CD8-positive, alpha-beta memory T cell (primary cell): Measurements from ENCODE around the gene SLCO2A1. TPM values are rescaled to one million over a fixed set of nuclear protein-coding genes. Genes with fewer than 3 reads are reported as not detected.
A peak's percentile ranks its signal among the peaks of the same experiment; 100 is the strongest.

ENCODE experiments used
- CTCF ChIA-PET: fragments of 350-600 bp; sonication (Branson Sonifier 250); formaldehyde crosslinking; loops from one replicate; lab custom pipeline; 2021; ENCODE audit warnings: antibody characterized with exemption; lab: Charles Lee
- POLR2A ChIA-PET: fragments of 350-600 bp; sonication (Branson Sonifier 250); formaldehyde crosslinking; loops from one replicate; lab custom pipeline; 2021; ENCODE audit warnings: antibody characterized with exemption; lab: Charles Lee
- DNase-seq, 5 donors: peaks; one replicate each; pipeline versions ENCODE4 v3.0.0 to v3.0.0-alpha.2; 2020 to 2022; ENCODE audit warnings: mixed read lengths in 1 of 5
- H3K27ac ChIP-seq: one replicate; pipeline ENCODE4 v1.7.0; 2013; ENCODE audit warnings: low read depth, mild to moderate bottlenecking, low read length, moderate library complexity
- H3K27me3 ChIP-seq: 2 replicates; pipeline ENCODE4 v1.7.0; 2013; ENCODE audit warnings: low read length, mild to moderate bottlenecking; ENCODE audit not compliant: insufficient read depth, poor library complexity, severe bottlenecking
- H3K36me3 ChIP-seq: 2 replicates; pipeline ENCODE4 v1.7.0; 2013; ENCODE audit warnings: mild to moderate bottlenecking, low read length, moderate library complexity; ENCODE audit not compliant: insufficient read depth
- H3K4me1 ChIP-seq: 2 replicates; pipeline ENCODE4 v1.7.0; 2013; ENCODE audit warnings: mild to moderate bottlenecking, low read length, moderate library complexity; ENCODE audit not compliant: insufficient read depth
- H3K4me3 ChIP-seq: 2 replicates; pipeline ENCODE4 v1.7.0; 2013; ENCODE audit warnings: mild to moderate bottlenecking, low read length
- H3K9me3 ChIP-seq: 2 replicates; pipeline ENCODE4 v1.7.0; 2013; ENCODE audit warnings: mild to moderate bottlenecking, low read length
- H3K27ac Mint-ChIP-seq, 8 donors: one replicate each; pipeline ENCODE4 v1.8.0; 2020 to 2021; ENCODE audit warnings: mixed read lengths in 8 of 8, mild to moderate bottlenecking in 6 of 8, inconsistent platforms in 3 of 8, moderate library complexity in 3 of 8
- H3K27me3 Mint-ChIP-seq, 2 donors: one replicate each; pipeline ENCODE4 v1.8.0; 2020 to 2021; ENCODE audit warnings: mixed read lengths in 2 of 2, mild to moderate bottlenecking in 1 of 2, moderate library complexity in 1 of 2
- H3K36me3 Mint-ChIP-seq, 3 donors: one replicate each; pipeline ENCODE4 v1.8.0; 2020 to 2021; ENCODE audit warnings: mixed read lengths in 3 of 3, inconsistent platforms in 1 of 3, mild to moderate bottlenecking in 1 of 3
- H3K4me1 Mint-ChIP-seq, 3 donors: one replicate each; pipeline ENCODE4 v1.8.0; 2020 to 2021; ENCODE audit warnings: mixed read lengths in 3 of 3, inconsistent platforms in 1 of 3, mild to moderate bottlenecking in 1 of 3
- H3K4me3 Mint-ChIP-seq, 7 donors: one replicate each; pipeline ENCODE4 v1.8.0; 2020 to 2021; ENCODE audit warnings: mixed read lengths in 7 of 7, mild to moderate bottlenecking in 6 of 7, moderate library complexity in 4 of 7, inconsistent platforms in 2 of 7
- H3K9me3 Mint-ChIP-seq, 5 donors: one replicate each; pipeline ENCODE4 v1.8.0; 2020 to 2022; ENCODE audit warnings: mixed read lengths in 5 of 5, mild to moderate bottlenecking in 3 of 5, moderate library complexity in 2 of 5, inconsistent platforms in 1 of 5
- polyA plus RNA-seq: library from polyadenylated mRNA; unstranded; fragments of 300-500 nt; fragmentation: Illumina TruSeq; gene quantifications from one replicate; pipeline ENCODE4 v1.2.3, GENCODE V29; 2021
- total RNA-seq, 2 experiments: library from RNA; stranded (reverse); gene quantifications; one replicate each; pipeline ENCODE4 v1.2.3, GENCODE V29; 2021

Gene SLCO2A1
- total and polyA plus RNA-seq, 3 experiments from 2014 or later: not detected

- H3K27me3 Mint-ChIP-seq: peaks cover 26 to 44% of the 10 kb centered on the region in 2 donors
- peaks cover 3 to 15% (median 7%) of the 10 kb centered on the region in 3 donors for H3K4me1 Mint-ChIP-seq
- no peak overlapping the region for H3K4me3 Mint-ChIP-seq
- Histone ChIP-seq H3K27me3 (no peaks in the 10 kb centered on the region), H3K9me3 (no peaks in the 10 kb centered on the region), H3K4me1 (no peaks in the 10 kb centered on the region), H3K36me3 (no peaks in the 10 kb centered on the region), H3K4me3 (no peak overlapping the region), H3K27ac (no peak overlapping the region)
- H3K36me3 Mint-ChIP-seq: no peaks in the 10 kb centered on the region
- ChIA-PET POLR2A (no interaction called here), CTCF (interaction anchor here (0.7 kb wide), 1 partner anchor 12 kb away, joined by 3 read pairs; no protein-coding TSS in a partner anchor)
- H3K9me3 Mint-ChIP-seq: peaks cover 0 to 3% (median 1%) of the 10 kb centered on the region in 5 donors
- no peak for DNase-seq
- no peak overlapping the region for H3K27ac Mint-ChIP-seq
Observed at GRCh38 chr3:133897547-133897946, 132.2 kb downstream of the SLCO2A1 start.

- H3K27ac Mint-ChIP-seq: peak overlapping the region in 3 of 8 donors; percentile 64 to 89 (median 70)
- Histone ChIP-seq H3K27ac (no peak overlapping the region), H3K4me1 (no peaks in the 10 kb centered on the region), H3K27me3 (no peaks in the 10 kb centered on the region), H3K9me3 (no peaks in the 10 kb centered on the region), H3K36me3 (no peaks in the 10 kb centered on the region), H3K4me3 (no peak overlapping the region)
- peak overlapping the region in 6 of 7 donors; percentile 47 to 83 (median 65) for H3K4me3 Mint-ChIP-seq
- CTCF ChIA-PET: no interaction called here
- DNase-seq: no peak
- H3K4me1 Mint-ChIP-seq: peaks cover 3 to 15% (median 7%) of the 10 kb centered on the region in 3 donors
- H3K9me3 Mint-ChIP-seq: peaks cover 0 to 2% (median 0%) of the 10 kb centered on the region in 5 donors
- POLR2A ChIA-PET: no interaction called here
- peaks cover 32 to 55% of the 10 kb centered on the region in 2 donors for H3K27me3 Mint-ChIP-seq
- H3K36me3 Mint-ChIP-seq: no peaks in the 10 kb centered on the region
Observed at GRCh38 chr3:133896002-133896761, 133.5 kb downstream of the SLCO2A1 start.

GRCh38 chr3:133895208-133896001 lies 134.3 kb downstream of the SLCO2A1 start, which contains the start of gene RAB6B:
Gene RAB6B (minus strand): TSS chr3:133895882. CDS start chr3:133895466, 416 bp downstream.
- Mint-ChIP-seq H3K4me1 (peaks cover 3 to 15% (median 7%) of the 10 kb centered on the region in 3 donors), H3K36me3 (no peaks in the 10 kb centered on the region), H3K4me3 (peak within 1 kb of the TSS in 6 of 7 donors; percentile 47 to 83 (median 65)), H3K27me3 (peaks cover 27 to 60% of the 10 kb centered on the region in 2 donors), H3K9me3 (peaks cover 0 to 2% (median 0%) of the 10 kb centered on the region in 5 donors), H3K27ac (peak within 1 kb of the TSS in 3 of 8 donors; percentile 64 to 89 (median 70))
- Histone ChIP-seq H3K27ac (no peak within 1 kb of the TSS), H3K36me3 (no peaks in the 10 kb centered on the region), H3K4me3 (no peak within 1 kb of the TSS), H3K27me3 (no peaks in the 10 kb centered on the region), H3K9me3 (no peaks in the 10 kb centered on the region), H3K4me1 (no peaks in the 10 kb centered on the region)
- CTCF ChIA-PET: no interaction called here
- POLR2A ChIA-PET: no interaction called here
- DNase-seq: no peak

GRCh38 chr3:133894353-133895207 lies 135.1 kb downstream of the SLCO2A1 start:
- H3K36me3 ChIP-seq: no peaks in the 10 kb centered on the region
- H3K27me3 Mint-ChIP-seq: peaks cover 27 to 57% of the 10 kb centered on the region in 2 donors
- ChIA-PET CTCF (no interaction called here), POLR2A (no interaction called here)
- H3K27ac Mint-ChIP-seq: peak overlapping the region in 1 of 8 donors; percentile 56
- H3K36me3 Mint-ChIP-seq: no peaks in the 10 kb centered on the region
- no peaks in the 10 kb centered on the region for H3K27me3 ChIP-seq
- peak overlapping the region in 3 of 7 donors; percentile 38 to 52 (median 46) for H3K4me3 Mint-ChIP-seq
- H3K9me3 ChIP-seq: no peaks in the 10 kb centered on the region
- H3K4me1 Mint-ChIP-seq: peaks cover 3 to 15% (median 7%) of the 10 kb centered on the region in 3 donors
- peaks cover 0 to 2% (median 0%) of the 10 kb centered on the region in 5 donors for H3K9me3 Mint-ChIP-seq
- H3K27ac ChIP-seq: no peak overlapping the region
- DNase-seq: no peak
- no peak overlapping the region for H3K4me3 ChIP-seq
- H3K4me1 ChIP-seq: no peaks in the 10 kb centered on the region

- H3K27ac Mint-ChIP-seq: peak overlapping the region in 2 of 8 donors; percentile 19 to 68
- POLR2A ChIA-PET: no interaction called here
- no peaks in the 10 kb centered on the region for H3K4me1 ChIP-seq
- H3K4me3 ChIP-seq: no peak overlapping the region
- H3K27ac ChIP-seq: no peak overlapping the region
- CTCF ChIA-PET: no interaction called here
- H3K9me3 ChIP-seq: no peaks in the 10 kb centered on the region
- H3K36me3 ChIP-seq: no peaks in the 10 kb centered on the region
- peaks cover 3 to 15% (median 7%) of the 10 kb centered on the region in 3 donors for H3K4me1 Mint-ChIP-seq
- no peaks in the 10 kb centered on the region for H3K36me3 Mint-ChIP-seq
- H3K4me3 Mint-ChIP-seq: peak overlapping the region in 5 of 7 donors; percentile 6 to 66 (median 41)
- H3K9me3 Mint-ChIP-seq: peaks cover 0 to 2% (median 0%) of the 10 kb centered on the region in 5 donors
- H3K27me3 Mint-ChIP-seq: peaks cover 28 to 53% of the 10 kb centered on the region in 2 donors
- DNase-seq: no peak
- no peaks in the 10 kb centered on the region for H3K27me3 ChIP-seq
Observed at GRCh38 chr3:133893683-133894352, 135.9 kb downstream of the SLCO2A1 start.

- Histone ChIP-seq H3K4me1 (no peaks in the 10 kb centered on the region), H3K4me3 (no peak overlapping the region), H3K9me3 (no peaks in the 10 kb centered on the region), H3K27me3 (no peaks in the 10 kb centered on the region), H3K27ac (no peak overlapping the region), H3K36me3 (no peaks in the 10 kb centered on the region)
- CTCF ChIA-PET: no interaction called here
- Mint-ChIP-seq H3K4me1 (peaks cover 3 to 15% (median 7%) of the 10 kb centered on the region in 3 donors), H3K4me3 (peak overlapping the region in 1 of 7 donors; percentile 27), H3K9me3 (peaks cover 0 to 2% (median 0%) of the 10 kb centered on the region in 5 donors), H3K27me3 (peaks cover 31 to 48% of the 10 kb centered on the region in 2 donors), H3K36me3 (no peaks in the 10 kb centered on the region), H3K27ac (peak overlapping the region in 1 of 8 donors; percentile 4)
- DNase-seq: no peak
- POLR2A ChIA-PET: no interaction called here
Observed at GRCh38 chr3:133892541-133893231, 137.0 kb downstream of the SLCO2A1 start.
